Superior temporal gyrus (tissue), 1 donor: ENCODE data around the gene LGALS16.
"Not testable (repeated sequence)": the region's sequence is repeated elsewhere in the genome, so short reads cannot be mapped to it uniquely, and the experiment has no call there.

Source experiments
- DNase-seq: peaks from one replicate; pipeline ENCODE4 v3.0.0-alpha.2; 2016; ENCODE audit errors: extremely low spot score

The LGALS16 gene, protein sequence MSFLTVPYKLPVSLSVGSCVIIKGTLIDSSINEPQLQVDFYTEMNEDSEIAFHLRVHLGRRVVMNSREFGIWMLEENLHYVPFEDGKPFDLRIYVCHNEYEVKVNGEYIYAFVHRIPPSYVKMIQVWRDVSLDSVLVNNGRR

DNA sequence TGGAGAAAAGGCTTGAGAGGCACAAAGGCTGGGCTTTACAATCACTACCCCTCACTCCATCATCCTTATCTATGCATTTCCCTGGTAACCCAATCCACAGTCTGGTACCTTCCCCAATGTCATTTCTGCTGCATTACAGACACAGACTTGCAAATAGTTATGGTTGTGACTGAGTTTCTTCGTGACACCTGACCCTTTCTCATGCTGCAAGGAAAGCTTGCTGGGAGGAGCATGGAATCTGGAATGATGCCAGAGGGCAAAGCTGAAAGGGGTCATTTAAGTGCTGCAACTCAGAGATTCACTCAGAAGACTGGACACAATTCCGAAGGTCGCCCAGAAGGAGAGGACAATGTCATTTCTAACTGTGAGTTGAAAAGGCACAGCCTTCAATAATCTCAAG is at the start of gene LGALS16:
TSS of gene LGALS16 (plus strand) at position 301 of the 400 bp plus-strand sequence. CDS start at position 350, 49 bp downstream.
- no peak for DNase-seq

- no peak for DNase-seq
Observed at GRCh38 chr19:39607021-39607420, 48.7 kb upstream of the LGALS16 start.

DNA sequence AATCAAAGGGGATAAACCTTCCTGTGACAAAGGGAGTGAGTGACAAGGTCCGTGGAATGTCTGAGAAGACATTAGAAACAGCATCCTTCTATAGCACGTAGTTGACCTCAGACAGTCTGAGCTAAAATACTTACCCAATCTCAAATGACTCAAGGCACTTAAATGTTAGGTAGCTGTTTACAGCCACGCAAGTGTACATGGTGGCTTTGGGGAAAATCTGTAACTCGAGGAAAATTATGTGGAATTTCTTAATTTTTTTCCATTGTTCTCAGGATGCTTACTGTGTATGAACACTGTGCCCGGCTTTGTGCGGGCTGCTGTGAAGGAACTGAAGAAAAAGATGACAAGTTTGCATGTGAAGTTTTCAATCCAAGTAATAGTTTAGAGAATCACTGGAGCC is 48.2 kb upstream of the LGALS16 start:
- DNase-seq = no peak

GRCh38 chr19:39613597-39613996 is 42.1 kb upstream of the LGALS16 start:
- DNase-seq = no peak

- DNase-seq = no peak
Observed at GRCh38 chr19:39617745-39618144, 38.0 kb upstream of the LGALS16 start.

DNA sequence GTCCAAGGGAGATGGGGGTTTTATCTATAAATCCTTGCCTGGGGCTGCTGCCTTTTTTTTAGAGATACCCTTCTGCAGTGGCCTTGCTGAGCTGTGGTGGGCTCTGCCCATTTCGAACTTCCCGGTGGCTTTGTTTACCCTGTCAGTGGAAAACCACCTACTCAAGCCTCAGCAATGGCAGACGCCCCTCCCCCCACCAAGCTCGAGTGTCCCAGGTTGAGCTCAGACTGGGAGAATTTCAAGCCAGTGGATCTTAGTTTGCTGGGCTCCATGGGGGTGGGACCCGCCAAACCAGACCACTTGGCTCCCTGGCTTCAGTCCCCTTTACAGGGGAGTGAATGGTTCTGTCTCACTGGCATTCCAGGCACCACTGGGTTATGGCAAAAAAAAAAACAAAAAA is 31.8 kb upstream of the LGALS16 start:
- no peak for DNase-seq

DNA sequence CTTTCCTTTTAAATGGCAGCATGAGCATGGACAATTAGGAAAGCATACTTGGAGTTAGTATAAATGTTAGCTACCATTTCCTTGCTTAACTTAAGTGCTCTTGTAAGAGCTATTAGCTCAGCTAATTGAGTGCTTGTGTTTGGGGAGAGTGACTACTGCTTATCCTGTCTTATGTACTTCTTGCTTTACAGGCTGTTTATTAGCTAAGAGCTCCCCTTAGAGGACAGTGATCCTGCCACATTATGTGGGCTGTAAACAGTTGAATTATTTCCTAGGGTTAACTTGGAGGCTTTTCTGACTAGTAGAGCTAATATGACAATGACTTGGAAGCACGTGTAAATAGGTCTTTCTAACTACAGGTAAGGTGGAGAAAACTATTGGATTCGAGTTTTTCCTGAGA is 28.1 kb upstream of the LGALS16 start:
- not testable (repeated sequence) for DNase-seq

DNA sequence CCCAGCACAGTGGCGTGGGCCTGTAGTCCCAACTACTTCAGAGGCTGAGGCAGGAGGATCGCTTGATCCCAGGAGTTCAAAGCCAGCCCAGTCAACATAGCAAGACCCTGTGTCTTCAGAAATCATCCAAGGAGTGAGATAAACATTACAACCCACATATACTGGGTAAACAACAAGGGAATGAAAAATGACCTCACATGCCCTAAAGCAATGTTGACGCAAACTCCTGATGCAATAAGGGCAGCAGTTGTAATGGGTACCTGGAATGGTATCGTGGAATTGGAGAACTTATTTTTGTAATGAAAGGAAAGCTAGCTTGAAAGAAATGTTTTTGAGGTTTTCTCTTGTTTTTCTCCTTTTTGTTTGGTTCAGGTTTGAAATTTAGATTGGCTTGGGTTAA is 24.5 kb upstream of the LGALS16 start:
- no peak for DNase-seq

GRCh38 chr19:39631626-39632025 is 24.1 kb upstream of the LGALS16 start:
- DNase-seq = no peak

- DNase-seq = no peak
Observed at GRCh38 chr19:39637891-39638290, 17.8 kb upstream of the LGALS16 start.

DNA sequence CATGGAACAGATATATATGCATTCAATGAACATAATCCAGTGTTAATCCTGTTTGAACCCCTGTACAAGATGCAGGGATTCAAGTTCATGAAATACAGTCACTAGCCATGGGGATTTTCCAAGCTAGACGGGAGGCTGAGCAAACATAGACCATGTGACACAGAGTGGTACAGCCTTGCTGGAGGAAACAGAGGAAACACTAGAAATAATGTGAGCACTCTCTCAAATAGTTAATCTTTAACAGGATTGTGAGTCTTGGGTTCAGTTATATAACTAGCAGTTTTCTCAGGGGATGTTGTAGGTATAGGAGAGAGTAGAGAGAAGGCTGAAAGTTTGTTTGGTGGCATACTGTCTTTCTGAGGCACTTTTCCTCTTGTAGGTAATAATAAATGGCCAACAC is 13.9 kb upstream of the LGALS16 start:
- no peak for DNase-seq

- DNase-seq = no peak
Observed at GRCh38 chr19:39643591-39643990, 12.1 kb upstream of the LGALS16 start.

DNA sequence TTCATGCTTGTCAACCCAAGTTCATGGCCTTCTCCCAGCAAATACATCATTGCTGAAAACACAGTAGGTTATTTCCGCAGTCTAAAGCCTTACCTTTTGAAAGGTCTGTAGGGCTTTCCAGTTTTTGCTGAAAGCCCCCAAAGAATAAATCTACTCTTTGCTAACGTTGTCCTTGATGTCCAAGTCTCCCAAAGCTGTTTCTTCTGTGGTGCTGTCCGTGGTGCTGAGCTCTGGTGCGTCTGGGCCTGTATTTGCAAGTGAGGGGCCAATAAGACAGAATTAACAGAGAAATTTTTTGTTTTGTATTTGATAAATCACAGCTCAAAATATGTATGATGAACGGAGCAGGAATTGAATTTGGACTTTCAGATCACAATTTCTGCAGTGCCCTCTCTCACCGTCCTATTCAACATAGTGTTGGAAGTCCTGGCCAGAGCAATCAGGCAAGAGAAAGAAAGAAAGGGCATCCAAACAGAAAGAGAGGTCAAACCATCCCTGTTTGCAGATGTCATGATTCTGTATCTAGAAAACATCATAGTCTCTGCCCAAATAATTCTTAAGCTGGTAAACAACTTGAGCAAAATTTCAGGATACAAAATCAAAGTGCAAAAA is 9.8 kb upstream of the LGALS16 start:
- no peak for DNase-seq

GRCh38 chr19:39647918-39648317 is 7.8 kb upstream of the LGALS16 start:
- no peak for DNase-seq

DNA sequence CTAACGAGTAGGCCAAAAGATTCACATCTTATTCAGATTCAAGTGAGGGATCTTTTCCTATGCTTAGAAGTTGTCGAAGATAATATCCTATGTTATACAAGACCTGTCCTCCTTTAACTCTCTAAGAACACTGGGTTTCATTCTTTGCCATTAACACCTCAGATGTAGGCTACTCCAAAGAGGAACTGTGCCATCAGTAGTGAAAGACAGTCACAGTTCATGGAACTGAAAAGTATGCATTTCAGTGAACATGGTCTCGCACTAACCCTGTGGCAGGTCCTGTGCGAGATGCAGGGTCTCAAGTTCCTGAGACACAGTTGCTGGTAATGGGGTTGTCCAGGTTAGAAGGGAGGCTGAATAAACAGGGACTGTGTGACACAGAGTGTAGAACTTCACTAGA is 4.1 kb downstream of the LGALS16 start:
- no peak for DNase-seq

GRCh38 chr19:39660661-39661060 is 4.9 kb downstream of the LGALS16 start:
- DNase-seq = no peak

DNA sequence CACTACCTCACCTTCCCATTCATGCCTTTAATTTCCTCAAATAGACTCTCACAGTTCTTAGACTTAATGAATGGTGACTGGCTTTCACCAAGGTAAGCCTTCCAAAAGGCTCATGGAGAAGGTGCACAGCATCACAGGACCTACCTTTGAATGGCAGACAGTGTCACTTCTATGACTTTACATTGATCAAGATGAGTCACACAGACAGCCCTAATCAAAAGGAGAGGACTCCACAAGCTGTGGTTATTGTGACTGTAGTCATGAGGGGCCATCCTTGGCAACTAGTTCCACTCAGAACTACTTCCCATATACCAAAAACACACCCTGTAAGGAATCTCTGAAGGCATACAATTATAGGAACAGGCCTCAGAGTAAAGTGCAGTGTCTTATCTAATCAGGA is 5.9 kb downstream of the LGALS16 start:
- no peak for DNase-seq

DNA sequence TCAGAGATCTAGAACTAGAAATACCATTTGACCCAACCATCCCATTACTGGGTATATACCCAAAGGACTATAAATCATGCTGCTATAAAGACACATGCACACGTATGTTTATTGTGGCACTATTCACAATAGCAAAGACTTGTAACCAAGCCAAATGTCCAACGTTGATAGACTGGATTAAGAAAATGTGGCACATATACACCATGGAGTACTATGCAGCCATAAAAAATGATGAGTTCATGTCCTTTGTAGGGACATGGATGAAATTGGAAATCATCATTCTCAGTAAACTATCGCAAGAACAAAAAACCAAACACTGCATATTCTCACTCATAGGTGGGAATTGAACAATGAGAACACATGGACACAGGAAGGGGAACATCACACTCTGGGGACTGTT is 14.1 kb downstream of the LGALS16 start:
- DNase-seq = not testable (repeated sequence)

DNA sequence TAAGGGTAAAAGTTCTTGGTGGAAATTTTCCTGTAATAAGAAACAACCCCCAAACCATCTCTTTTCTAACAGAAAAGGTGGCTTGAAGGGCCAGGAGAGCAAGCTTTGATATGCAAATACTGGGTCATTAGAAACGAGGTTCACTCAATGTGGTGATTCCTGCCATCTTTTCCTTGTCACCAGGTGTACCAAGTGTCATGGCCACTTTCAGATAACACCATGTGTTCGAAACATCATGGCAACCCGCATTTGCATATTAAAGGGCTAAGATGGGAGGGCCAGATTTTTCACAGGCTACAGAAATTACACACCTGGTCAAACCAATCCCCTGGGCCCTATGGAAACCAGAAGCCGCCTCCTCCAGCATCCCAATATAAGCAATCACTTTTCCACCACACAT is 15.3 kb downstream of the LGALS16 start:
- DNase-seq = no peak

DNA sequence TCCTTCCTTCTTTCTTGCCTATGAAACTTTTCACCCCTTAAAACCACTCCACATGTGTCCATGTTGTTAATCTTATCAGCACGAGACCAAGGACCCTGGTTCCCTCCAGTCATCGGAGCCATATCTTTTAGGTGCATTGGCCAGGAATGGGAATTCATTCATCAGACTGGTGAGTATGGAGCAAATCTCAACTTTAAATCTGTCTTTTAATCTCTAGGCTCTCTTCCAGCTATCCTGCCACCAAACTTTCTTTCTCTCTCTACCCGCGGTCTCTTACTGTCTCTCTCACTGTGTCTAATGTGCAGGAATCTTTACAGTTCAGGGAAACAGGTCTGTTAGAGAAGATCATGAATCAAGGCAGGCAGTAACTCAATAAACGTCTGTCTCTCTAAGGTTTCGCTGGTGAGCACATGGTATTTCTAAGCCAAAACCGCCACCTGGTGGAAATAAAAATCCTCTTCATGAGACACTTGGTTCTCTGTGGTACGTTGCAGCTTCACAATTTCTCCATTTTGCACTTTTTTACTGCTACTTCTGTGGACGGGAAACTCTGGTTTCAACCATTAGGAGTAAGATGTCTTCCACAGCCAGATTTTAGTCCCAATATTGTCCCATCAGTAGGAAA is 16.1 kb downstream of the LGALS16 start:
- peak; percentile 84 for DNase-seq

GRCh38 chr19:39672473-39672872 is 16.8 kb downstream of the LGALS16 start:
- DNase-seq = no peak

GRCh38 chr19:39673862-39674261 is 18.1 kb downstream of the LGALS16 start:
- not testable (repeated sequence) for DNase-seq

- DNase-seq = no peak
Observed at GRCh38 chr19:39676004-39676403, 20.3 kb downstream of the LGALS16 start.
